OCI-LY3 (cell line): ENCODE measurements around the gene SLCO2A1.

Source experiments
- CTCF ChIP-seq: fragments of 200-600, 300-600 bp; sonication (generic); IDR thresholded peaks from 2 replicates; pipeline ENCODE4 v1.5.1; 2014; ENCODE audit warnings: antibody characterized with exemption, low read length, low read depth
- EZH2phosphoT487 ChIP-seq: fragments of 200-600 bp; shearing (Covaris generic); IDR thresholded peaks from 2 replicates; pipeline ENCODE4 v1.6.1; 2018; ENCODE audit warnings: antibody characterized with exemption, mixed run types, low read depth

- no peak for TF ChIP-seq EZH2phosphoT487
- no peak for TF ChIP-seq CTCF
Measured at GRCh38 chr3:134020135-134020680, 9.5 kb downstream of the SLCO2A1 start.
